ENCODE data around the gene NKTR.
"Not testable (repeated sequence)": the region's sequence is repeated elsewhere in the genome, so short reads cannot be mapped to it uniquely, and the experiment has no call there.

DNA sequence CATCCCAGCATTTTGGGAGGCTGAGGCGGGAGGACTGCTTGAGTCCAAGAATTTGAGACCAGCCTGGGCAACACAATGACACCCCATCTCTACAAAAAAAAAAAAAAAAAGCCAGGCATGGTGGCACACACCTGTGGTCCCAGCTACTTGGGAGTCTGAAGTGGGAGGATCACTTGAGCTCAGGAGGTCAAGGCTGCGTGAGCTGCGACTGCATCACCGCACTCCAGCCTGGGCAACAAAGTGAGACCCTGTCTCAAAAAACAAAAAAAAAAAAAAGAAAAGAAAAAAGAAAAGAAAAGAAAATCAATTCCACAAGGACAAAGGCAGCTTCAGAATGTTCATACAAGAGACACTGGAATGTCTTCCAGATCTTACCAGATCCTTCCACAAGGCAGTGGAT, 21.1 kb upstream of the NKTR start:
- not testable (repeated sequence) for TF ChIP-seq EZH2phosphoT487 (IDR thresholded peaks at IDR 0.05; ENCODE audit: insufficient read depth, low read depth); EZH2 (IDR thresholded peaks at IDR 0.05; ENCODE audit: insufficient read depth, poor library complexity, severe bottlenecking)

All from GM23248 (cell line).